HCT116 (cell line): ENCODE data around the gene TUBB4A. TPM values are rescaled to one million over a fixed set of nuclear protein-coding genes. Genes with fewer than 3 reads are reported as not detected.
A peak's percentile ranks its signal among the peaks of the same experiment; 100 is the strongest.

Source experiments
- ATAC-seq: fragments of 200-7000 bp; cut with Tn5 transposase; 2 replicates; pipeline ENCODE4 v1.9.1; 2020; ENCODE audit warnings: mild to moderate bottlenecking, moderate library complexity
- BruUV-seq: library from RNA; stranded (reverse); fragments of 400-500 nt; replicated peaks from 2 replicates; lab custom pipeline; 2021; lab: Mats Ljungman, UMichigan
- CTCF ChIA-PET: fragments of 300-600 bp; sonication (Branson Sonifier 250); formaldehyde crosslinking; loops from one replicate; lab custom pipeline; 2021; ENCODE audit warnings: antibody characterized with exemption; lab: Charles Lee
- POLR2A ChIA-PET: fragments of 300-600, 350-600 bp; sonication (Branson Sonifier 250); formaldehyde crosslinking; loops from one replicate; lab custom pipeline; 2021; ENCODE audit warnings: antibody characterized with exemption; lab: Charles Lee
- RAD21 ChIA-PET, 2 experiments: fragments of 300-600 bp; sonication (Branson Sonifier 250); formaldehyde crosslinking; loops; one replicate each; lab custom pipeline; 2023; ENCODE audit warnings: low total read pairs in 2 of 2; ENCODE audit not compliant: uncharacterized antibody in 2 of 2, unreplicated experiment in 2 of 2, low non-redundant PET in 1 of 2; lab: Charles Lee
- DNase-seq: peaks from one replicate; pipeline ENCODE4 v3.0.0-alpha.2; 2010; ENCODE audit warnings: low read depth, low spot score
- H2AFZ ChIP-seq: fragments of 200-600 bp; shearing (Covaris generic), sonication (generic); 2 replicates; pipeline ENCODE4 v1.6.1; 2017; ENCODE audit warnings: low read depth, mixed run types, mixed read lengths, antibody characterized with exemption, low read length; ENCODE audit not compliant: poor library complexity, severe bottlenecking
- H3K27ac ChIP-seq: 2 replicates; pipeline ENCODE4 v1.5.1; 2012; ENCODE audit warnings: low read depth, low read length
- H3K27me3 ChIP-seq: fragments of 200-600 bp; sonication (generic); 2 replicates; pipeline ENCODE4 v1.6.1; 2016; ENCODE audit warnings: mixed run types, low read length, mixed read lengths; ENCODE audit not compliant: insufficient read depth
- H3K36me3 ChIP-seq, 2 experiments: fragments of 200-500 bp in 1 of 2; fragments of 200-600 bp in 1 of 2; sonication (Bioruptor generic) in 1 of 2; sonication (generic) in 1 of 2; 2 replicates each; pipeline versions ENCODE4 v1.5.1 to v1.6.1; 2014 to 2016; ENCODE audit warnings: low read length in 2 of 2, inconsistent platforms in 1 of 2, mixed read lengths in 1 of 2, mixed run types in 1 of 2; ENCODE audit not compliant: insufficient read depth in 2 of 2, control insufficient read depth in 1 of 2
- H3K4me1 ChIP-seq, 2 experiments: fragments of 200-600 bp in 1 of 2; sonication (generic) in 1 of 2; 2 replicates each; pipeline versions ENCODE4 v1.5.1 to v1.6.1; 2012 to 2017; ENCODE audit warnings: low read length in 2 of 2, inconsistent platforms in 1 of 2, mild to moderate bottlenecking in 1 of 2, mixed read lengths in 1 of 2, mixed run types in 1 of 2, moderate library complexity in 1 of 2; ENCODE audit not compliant: insufficient read depth in 2 of 2, control insufficient read depth in 1 of 2
- H3K4me2 ChIP-seq: fragments of 200-600 bp; sonication (generic); 2 replicates; pipeline ENCODE4 v1.6.1; 2017; ENCODE audit warnings: mixed run types, low read length, mixed read lengths
- H3K4me3 ChIP-seq, 2 experiments: fragments of 200-600 bp in 1 of 2; sonication (generic) in 1 of 2; replicated peaks in 1 of 2; 2 replicates each; pipeline ENCODE4 v1.5.1; 2011 to 2016; ENCODE audit warnings: low read length in 2 of 2, control low read depth in 1 of 2, low read depth in 1 of 2, mild to moderate bottlenecking in 1 of 2, mixed read lengths in 1 of 2, mixed run types in 1 of 2
- H3K79me2 ChIP-seq: fragments of 200-600 bp; sonication (generic); 2 replicates; pipeline ENCODE4 v1.6.1; 2017; ENCODE audit warnings: mild to moderate bottlenecking, mixed run types, low read length, moderate library complexity, mixed read lengths; ENCODE audit not compliant: insufficient read depth
- H3K9ac ChIP-seq: fragments of 200-600 bp; sonication (generic); 2 replicates; pipeline ENCODE4 v1.6.1; 2016; ENCODE audit warnings: low read length, mixed read lengths
- H3K9me2 ChIP-seq: fragments of 200-600 bp; sonication (generic), shearing (Covaris generic); 2 replicates; pipeline ENCODE4 v1.6.1; 2017; ENCODE audit warnings: mixed run types, mild to moderate bottlenecking, moderate library complexity; ENCODE audit not compliant: insufficient read depth
- H3K9me3 ChIP-seq, 2 experiments: fragments of 200-500 bp in 1 of 2; fragments of 200-600 bp in 1 of 2; sonication (Bioruptor generic) in 1 of 2; sonication (generic) in 1 of 2; 2 replicates each; pipeline ENCODE4 v1.6.1; 2014 to 2017; ENCODE audit warnings: low read length in 2 of 2, mixed read lengths in 2 of 2, inconsistent platforms in 1 of 2, low read depth in 1 of 2, mild to moderate bottlenecking in 1 of 2, mixed run types in 1 of 2, moderate library complexity in 1 of 2; ENCODE audit not compliant: control insufficient read depth in 1 of 2, insufficient read depth in 1 of 2
- H4K20me1 ChIP-seq: fragments of 200-600 bp; sonication (generic), shearing (Covaris generic); 2 replicates; pipeline ENCODE4 v1.6.1; 2017; ENCODE audit warnings: mixed run types, mild to moderate bottlenecking, moderate library complexity; ENCODE audit not compliant: insufficient read depth
- CBX3 ChIP-seq: IDR thresholded peaks from 2 replicates; pipeline ENCODE4 v1.6.1; 2012; ENCODE audit warnings: low read depth
- ELF1 ChIP-seq: IDR thresholded peaks from 2 replicates; pipeline ENCODE4 v1.6.1; 2012; ENCODE audit warnings: low read depth, borderline replicate concordance
- EZH2 ChIP-seq: fragments of 200-600 bp; sonication (generic); IDR thresholded peaks from 2 replicates; pipeline ENCODE4 v1.6.1; 2017; ENCODE audit warnings: antibody characterized with exemption, mixed run types
- EZH2phosphoT487 ChIP-seq: fragments of 200-600 bp; IDR thresholded peaks from 2 replicates; pipeline ENCODE4 v1.6.1; 2018; ENCODE audit warnings: antibody characterized with exemption, borderline replicate concordance
- JUND ChIP-seq: IDR thresholded peaks from 2 replicates; pipeline ENCODE4 v1.6.1; 2012
- POLR2A ChIP-seq: IDR thresholded peaks from 2 replicates; pipeline ENCODE4 v1.7.0; 2011; ENCODE audit warnings: borderline replicate concordance; ENCODE audit not compliant: insufficient read depth, insufficient read length; ENCODE audit errors: extremely low read depth
- POLR2AphosphoS5 ChIP-seq: IDR thresholded peaks from 2 replicates; pipeline ENCODE4 v1.6.1; 2011; ENCODE audit warnings: mild to moderate bottlenecking, low read depth, low read length, moderate library complexity
- RAD21 ChIP-seq: IDR thresholded peaks from 2 replicates; pipeline ENCODE4 v1.6.1; 2012; ENCODE audit warnings: low read depth, mild to moderate bottlenecking
- TCF7L2 ChIP-seq: IDR thresholded peaks from 2 replicates; pipeline ENCODE4 v1.7.0; 2011; ENCODE audit warnings: borderline replicate concordance, inconsistent platforms; ENCODE audit not compliant: insufficient read depth, insufficient read length; ENCODE audit errors: extremely low read depth
- ZFX ChIP-seq: fragments of 450-650 bp; IDR thresholded peaks from 2 replicates; pipeline ENCODE4 v1.6.1; 2017
- intact Hi-C: fragments of 100-400 bp; cut with micrococcal nuclease; formaldehyde crosslinking; loops from 2 replicates; pipeline ENCODE4 v1.10.0; 2022
- total RNA-seq: library from RNA; stranded (reverse); gene quantifications from one replicate; pipeline ENCODE4 v1.2.1, GENCODE V29; 2021; ENCODE audit not compliant: unreplicated experiment
- TF ChIP-seq, protein P1 (sequence below), 3 experiments: fragments of 200-600 bp in 1 of 3; sonication (generic) in 1 of 3; IDR thresholded peaks in 2 of 3; conservative IDR thresholded peaks in 1 of 3; 2 replicates each; pipeline ENCODE4 v1.5.1; 2012 to 2017; ENCODE audit warnings: low read depth in 2 of 3, low read length in 2 of 3, antibody characterized with exemption in 1 of 3, borderline replicate concordance in 1 of 3, control low read depth in 1 of 3, mild to moderate bottlenecking in 1 of 3, mixed read lengths in 1 of 3, mixed run types in 1 of 3, moderate library complexity in 1 of 3; ENCODE audit not compliant: insufficient read depth in 1 of 3

The TUBB4A gene
- total RNA-seq, 1 experiment from 2014 or later, result 32.5 TPM

GRCh38 chr19:6465663-6466062 is 36.4 kb downstream of the TUBB4A start:
- ATAC-seq (no peak), DNase-seq (no peak)
- no peaks in the 10 kb centered on the region for H3K27me3 ChIP-seq
- H3K9ac ChIP-seq, result no peak overlapping the region; the same call in 1 of the 2 replicates
- H4K20me1 ChIP-seq, result no peaks in the 10 kb centered on the region
- H2AFZ ChIP-seq, result no peak overlapping the region
- peaks cover 11 to 17% of the 10 kb centered on the region in 2 experiments; a peak in 3 of 4 replicates for H3K4me1 ChIP-seq
- ChIA-PET POLR2A (no interaction called here), RAD21 (no interaction called here), CTCF (no interaction called here)
- H3K79me2 ChIP-seq, result peaks cover 14% of the 10 kb centered on the region
- no peak for TF ChIP-seq EZH2
- no peak for TF ChIP-seq POLR2A
- no peak for TF ChIP-seq ELF1
- no peak for TF ChIP-seq JUND
- no peak for TF ChIP-seq RAD21
- TF ChIP-seq TCF7L2, result no peak
- TF ChIP-seq ZFX, result no peak
- no peak for TF ChIP-seq CBX3
- no peak overlapping the region for H3K27ac ChIP-seq
- H3K4me3 ChIP-seq, result peak overlapping the region in 1 of 2 experiments; percentile 95; a peak in 1 of 4 replicates
- BruUV-seq, result no TSS peak
- H3K4me2 ChIP-seq, result peak overlapping the region; percentile 93
- no peaks in the 10 kb centered on the region for H3K9me2 ChIP-seq
- peaks cover 0 to 10% of the 10 kb centered on the region in 2 experiments; a peak in 2 of 4 replicates for H3K36me3 ChIP-seq
- H3K9me3 ChIP-seq, result no peaks in the 10 kb centered on the region
- intact Hi-C loops, result no loop called here

- peaks cover 11 to 21% of the 10 kb centered on the region in 2 experiments; a peak in 3 of 4 replicates for H3K4me1 ChIP-seq
- intact Hi-C loops, result no loop called here
- H3K4me3 ChIP-seq, result peak overlapping the region; percentile 84 to 95
- H3K9me3 ChIP-seq, result no peaks in the 10 kb centered on the region
- peak overlapping the region; percentile 86 for H3K9ac ChIP-seq
- H4K20me1 ChIP-seq, result no peaks in the 10 kb centered on the region
- no peaks in the 10 kb centered on the region for H3K27me3 ChIP-seq
- H3K27ac ChIP-seq, result peak overlapping the region; percentile 74
- ChIA-PET POLR2A (no interaction called here), RAD21 (no interaction called here), CTCF (no interaction called here)
- peaks cover 14% of the 10 kb centered on the region for H3K79me2 ChIP-seq
- BruUV-seq, result TSS peak; percentile 40
- no peak overlapping the region for H2AFZ ChIP-seq
- no peaks in the 10 kb centered on the region for H3K9me2 ChIP-seq
- DNase-seq (no peak), ATAC-seq (no peak)
- H3K4me2 ChIP-seq, result peak overlapping the region; percentile 93
- H3K36me3 ChIP-seq, result peaks cover 0 to 10% of the 10 kb centered on the region in 2 experiments; a peak in 2 of 4 replicates
- no peak for TF ChIP-seq TCF7L2
- TF ChIP-seq RAD21, result no peak
- peak; percentile 10; the same call in 1 of the 2 replicates for TF ChIP-seq POLR2AphosphoS5
- TF ChIP-seq, protein P1, sequence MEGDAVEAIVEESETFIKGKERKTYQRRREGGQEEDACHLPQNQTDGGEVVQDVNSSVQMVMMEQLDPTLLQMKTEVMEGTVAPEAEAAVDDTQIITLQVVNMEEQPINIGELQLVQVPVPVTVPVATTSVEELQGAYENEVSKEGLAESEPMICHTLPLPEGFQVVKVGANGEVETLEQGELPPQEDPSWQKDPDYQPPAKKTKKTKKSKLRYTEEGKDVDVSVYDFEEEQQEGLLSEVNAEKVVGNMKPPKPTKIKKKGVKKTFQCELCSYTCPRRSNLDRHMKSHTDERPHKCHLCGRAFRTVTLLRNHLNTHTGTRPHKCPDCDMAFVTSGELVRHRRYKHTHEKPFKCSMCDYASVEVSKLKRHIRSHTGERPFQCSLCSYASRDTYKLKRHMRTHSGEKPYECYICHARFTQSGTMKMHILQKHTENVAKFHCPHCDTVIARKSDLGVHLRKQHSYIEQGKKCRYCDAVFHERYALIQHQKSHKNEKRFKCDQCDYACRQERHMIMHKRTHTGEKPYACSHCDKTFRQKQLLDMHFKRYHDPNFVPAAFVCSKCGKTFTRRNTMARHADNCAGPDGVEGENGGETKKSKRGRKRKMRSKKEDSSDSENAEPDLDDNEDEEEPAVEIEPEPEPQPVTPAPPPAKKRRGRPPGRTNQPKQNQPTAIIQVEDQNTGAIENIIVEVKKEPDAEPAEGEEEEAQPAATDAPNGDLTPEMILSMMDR (IDR thresholded peaks at IDR 0.05 in 2 of 3, conservative IDR thresholded peaks at IDR 0.05 in 1 of 3; ENCODE audit: borderline replicate concordance in 1 of 3, insufficient read depth in 1 of 3, low read depth in 2 of 3, low read length in 2 of 3), result no peak
- no peak for TF ChIP-seq ZFX
- TF ChIP-seq EZH2phosphoT487, result no peak
- TF ChIP-seq JUND, result no peak
- TF ChIP-seq POLR2A, result no peak
Observed at GRCh38 chr19:6465006-6465405, 37.1 kb downstream of the TUBB4A start.
